ENCODE results near the gene ZNF474.
"Not testable (repeated sequence)": the region's sequence is repeated elsewhere in the genome, so short reads cannot be mapped to it uniquely, and the experiment has no call there.

The ZNF474 gene

DNA sequence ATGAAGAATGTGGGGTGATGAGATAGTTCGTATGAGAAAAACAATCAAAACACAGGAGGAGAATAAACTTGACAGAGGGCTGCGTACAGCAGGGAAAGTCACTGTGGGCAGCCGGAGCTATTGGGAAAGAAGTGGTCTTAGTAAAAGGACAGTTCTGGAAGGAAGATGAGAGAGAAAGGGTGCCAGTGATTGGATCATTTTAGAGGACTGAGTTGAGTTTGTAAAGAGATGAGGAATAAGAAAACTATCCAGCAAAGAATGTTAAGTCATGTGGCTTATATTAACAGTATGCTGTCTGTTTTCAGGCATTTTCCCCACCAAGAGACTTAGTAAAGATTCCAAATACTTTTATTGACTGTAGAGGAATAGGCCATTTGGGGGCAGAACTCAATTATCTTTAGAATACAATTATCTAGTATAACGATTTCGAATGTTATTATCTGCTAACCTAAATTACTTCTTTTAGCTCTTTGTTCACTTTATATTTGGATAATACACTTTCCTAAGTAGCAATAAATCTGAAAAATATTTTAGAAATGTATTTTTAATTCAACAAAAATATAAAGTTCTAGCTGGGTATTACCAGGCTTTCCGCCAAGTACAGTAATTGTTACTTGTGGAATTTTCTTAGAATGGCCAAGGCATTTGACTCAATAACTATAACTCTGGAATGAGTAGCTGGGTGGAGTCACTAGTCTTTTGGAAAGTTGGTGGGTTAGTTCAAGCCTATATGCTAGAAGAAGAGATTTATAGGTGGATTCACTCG, 35.7 kb upstream of the ZNF474 start:
- no peak for TF ChIP-seq CTCF (IDR thresholded peaks at IDR 0.05; ENCODE audit: low read length, missing control alignments)
- no peak overlapping the region for H3K4me3 ChIP-seq (replicated peaks; ENCODE audit: low read depth, low read length)
- peak; percentile 60 for DNase-seq (ENCODE audit: low read depth)

DNA sequence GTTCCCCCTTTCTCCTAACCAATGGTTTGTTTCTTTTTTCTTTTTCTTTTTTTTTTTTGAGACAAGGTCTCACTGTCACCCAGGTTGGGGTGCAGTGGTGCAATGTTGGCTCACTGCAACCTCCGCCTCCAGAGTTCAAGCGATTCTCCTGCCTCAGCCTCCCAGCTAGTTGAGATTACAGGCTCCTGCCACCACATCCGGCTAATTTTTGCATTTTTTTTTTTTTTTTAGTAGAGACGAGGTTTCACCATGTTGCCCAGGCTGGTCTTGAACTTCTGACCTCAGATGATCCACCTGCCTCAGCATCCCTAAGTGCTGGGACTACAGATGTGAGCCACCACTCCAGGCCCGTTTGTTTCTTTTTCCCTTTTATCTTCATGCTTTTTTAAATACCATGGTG, 35.1 kb upstream of the ZNF474 start:
- DNase-seq (ENCODE audit: low read depth); H3K4me3 ChIP-seq (replicated peaks; ENCODE audit: low read depth, low read length): not testable (repeated sequence)

- no peak for DNase-seq (ENCODE audit: low read depth)
- H3K4me3 ChIP-seq (replicated peaks; ENCODE audit: low read depth, low read length) = no peak overlapping the region
- no peak for TF ChIP-seq CTCF (IDR thresholded peaks at IDR 0.05; ENCODE audit: low read length, missing control alignments)
Measured at GRCh38 chr5:122095158-122095557, 34.2 kb upstream of the ZNF474 start.

DNA sequence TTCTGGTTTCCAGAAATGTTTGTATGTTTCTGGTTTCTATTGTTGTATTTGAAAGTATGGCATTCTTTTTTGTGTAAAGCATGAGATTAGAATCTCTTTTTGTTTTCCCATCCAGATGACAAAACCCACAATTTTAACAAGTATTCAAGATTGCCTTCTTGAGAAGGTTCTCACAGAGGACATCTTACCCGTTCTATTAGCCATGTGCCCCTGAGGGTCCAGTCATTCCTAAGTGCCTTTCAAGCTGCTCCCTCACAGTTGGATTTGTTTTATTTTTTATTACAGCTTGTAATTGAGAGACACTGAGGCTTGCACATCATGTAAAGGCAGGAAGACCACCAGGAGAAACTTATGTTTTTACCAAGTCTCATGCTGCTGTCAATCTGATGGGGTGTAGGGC, 32.0 kb upstream of the ZNF474 start:
- no peak for TF ChIP-seq CTCF (IDR thresholded peaks at IDR 0.05; ENCODE audit: low read length, missing control alignments)

DNA sequence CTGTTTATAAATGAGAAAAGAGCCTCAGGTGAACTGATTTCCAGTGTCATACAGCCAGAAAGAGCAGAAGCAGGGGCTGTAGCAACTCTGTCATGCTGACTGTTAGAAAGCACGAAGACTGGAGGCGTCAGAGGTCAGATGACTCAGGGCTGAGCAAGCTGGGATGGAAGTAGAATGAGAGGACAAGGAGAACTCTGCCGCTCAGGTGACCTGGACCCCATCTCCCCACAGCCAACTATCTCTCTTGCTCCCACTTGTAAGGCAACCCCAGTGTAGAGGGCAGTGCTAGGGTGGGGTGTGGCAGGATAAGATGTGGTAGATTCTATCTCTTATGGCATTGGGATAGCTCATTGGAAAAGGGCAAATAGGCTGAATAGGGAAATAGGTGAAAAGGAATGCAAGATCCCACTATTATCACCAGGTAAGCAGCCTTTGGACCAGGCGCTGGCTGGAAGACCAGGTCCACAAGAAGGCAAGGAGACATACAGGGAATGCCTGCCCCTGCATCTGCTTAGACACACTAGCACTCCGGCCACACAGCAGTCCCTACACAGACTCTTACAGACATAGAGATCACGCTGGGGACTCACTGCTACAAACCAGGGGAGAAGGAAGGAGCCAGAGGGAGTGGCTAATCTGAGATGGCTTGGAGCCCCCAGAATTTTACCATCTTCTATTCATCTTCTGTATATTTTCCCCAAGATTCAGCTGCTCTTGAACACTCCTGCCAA, 30.1 kb upstream of the ZNF474 start:
- no peak overlapping the region for H3K4me3 ChIP-seq (replicated peaks; ENCODE audit: low read depth, low read length)
- DNase-seq (ENCODE audit: low read depth) = peak; percentile 71
- no peak for TF ChIP-seq CTCF (IDR thresholded peaks at IDR 0.05; ENCODE audit: low read length, missing control alignments)

More for the DNA sequence above, 32.0 kb upstream of the ZNF474 start:
- DNase-seq (ENCODE audit: low read depth) = no peak
- H3K4me3 ChIP-seq (replicated peaks; ENCODE audit: low read depth, low read length) = no peak overlapping the region

- peak; percentile 70 for TF ChIP-seq CTCF (IDR thresholded peaks at IDR 0.05; ENCODE audit: low read length, missing control alignments)
- DNase-seq (ENCODE audit: low read depth) = peak; percentile 82
- H3K4me3 ChIP-seq (replicated peaks; ENCODE audit: low read depth, low read length) = no peak overlapping the region
Measured at GRCh38 chr5:122101636-122102285, 27.6 kb upstream of the ZNF474 start.

- peak; percentile 87 for DNase-seq (ENCODE audit: low read depth)
- TF ChIP-seq CTCF (IDR thresholded peaks at IDR 0.05; ENCODE audit: low read length, missing control alignments) = no peak
- H3K4me3 ChIP-seq (replicated peaks; ENCODE audit: low read depth, low read length) = no peak overlapping the region
Measured at GRCh38 chr5:122102825-122103224, 26.5 kb upstream of the ZNF474 start.

Data from fibroblast of pulmonary artery (primary cell).